GM18909 (cell line): ENCODE data around the gene CACNA2D1.

Source experiments
- ATAC-seq: cut with Tn5 transposase; IDR thresholded peaks from one replicate; pipeline ENCODE4 v1.9.1; 2021; ENCODE audit warnings: mild to moderate bottlenecking; ENCODE audit not compliant: unreplicated experiment, poor library complexity

Gene CACNA2D1

DNA sequence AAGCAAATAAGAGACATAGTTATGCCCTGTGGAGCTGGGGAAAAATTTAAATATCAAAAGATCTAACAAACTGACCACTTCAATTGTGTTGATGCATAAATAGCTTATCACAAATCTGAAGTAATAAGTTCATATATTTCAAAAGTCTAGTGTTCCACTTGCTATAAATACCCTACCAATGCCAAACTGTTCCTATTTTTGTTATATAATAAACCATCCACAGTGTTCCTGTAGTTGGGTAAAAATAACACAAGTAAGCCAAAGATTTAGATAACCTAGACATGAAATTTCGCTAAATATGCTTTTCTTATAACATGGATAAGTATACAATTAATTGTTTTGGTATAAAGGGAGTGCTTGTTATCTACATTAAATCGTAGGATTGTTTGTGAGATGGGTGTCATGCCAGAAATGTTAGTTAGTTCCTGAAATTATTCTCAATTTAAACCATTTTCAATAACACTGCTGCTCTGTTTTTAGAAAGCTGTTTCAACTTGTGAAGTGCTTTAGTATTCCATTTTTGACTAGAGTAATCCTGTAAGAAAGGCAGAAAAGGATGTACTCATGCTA, 85.5 kb downstream of the CACNA2D1 start:
- no peak for ATAC-seq

- ATAC-seq, result no peak
Measured at GRCh38 chr7:82348251-82348650, 95.3 kb downstream of the CACNA2D1 start.

DNA sequence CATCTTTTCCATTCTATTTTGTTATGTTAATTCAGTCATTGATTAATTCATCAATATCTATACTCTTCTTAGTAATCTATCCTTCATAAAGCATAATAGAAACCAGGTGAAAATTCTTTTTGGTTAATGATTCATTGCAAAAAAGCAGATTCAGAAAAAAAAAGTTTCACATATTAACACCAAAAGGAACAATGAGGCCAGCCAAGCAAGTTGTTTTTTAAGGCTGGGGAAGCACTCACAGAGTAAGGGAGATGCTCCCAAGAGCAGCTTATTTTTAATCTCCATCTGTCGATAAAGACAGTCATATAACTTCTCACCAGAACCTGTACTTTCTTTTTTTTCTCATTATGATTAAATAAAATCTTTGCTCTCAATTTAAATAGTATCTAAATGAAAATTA, 95.8 kb downstream of the CACNA2D1 start:
- ATAC-seq, result no peak

GRCh38 chr7:82345886-82346285, 97.7 kb downstream of the CACNA2D1 start:
- no peak for ATAC-seq

GRCh38 chr7:82343716-82344115, 99.9 kb downstream of the CACNA2D1 start:
- no peak for ATAC-seq

DNA sequence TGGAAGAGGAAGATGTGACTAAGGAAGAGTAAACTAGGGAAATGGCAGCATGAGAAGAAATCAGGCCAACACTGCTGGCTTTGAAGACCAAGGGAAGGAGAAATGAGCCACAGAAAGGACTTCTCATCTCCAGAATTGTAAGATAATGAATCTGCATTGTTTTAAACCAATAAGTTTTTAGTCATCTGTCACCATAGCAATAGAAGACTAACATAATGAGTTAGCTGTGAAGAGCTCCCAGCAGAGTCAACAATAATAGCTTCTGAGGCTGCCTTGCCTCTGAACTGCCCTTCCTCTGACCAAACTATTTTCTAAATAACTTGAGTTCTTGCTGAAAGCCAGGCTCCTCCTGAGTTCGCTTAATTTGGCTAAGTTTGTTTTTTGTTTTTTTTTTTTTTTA, 103.6 kb downstream of the CACNA2D1 start:
- ATAC-seq, result no peak

DNA sequence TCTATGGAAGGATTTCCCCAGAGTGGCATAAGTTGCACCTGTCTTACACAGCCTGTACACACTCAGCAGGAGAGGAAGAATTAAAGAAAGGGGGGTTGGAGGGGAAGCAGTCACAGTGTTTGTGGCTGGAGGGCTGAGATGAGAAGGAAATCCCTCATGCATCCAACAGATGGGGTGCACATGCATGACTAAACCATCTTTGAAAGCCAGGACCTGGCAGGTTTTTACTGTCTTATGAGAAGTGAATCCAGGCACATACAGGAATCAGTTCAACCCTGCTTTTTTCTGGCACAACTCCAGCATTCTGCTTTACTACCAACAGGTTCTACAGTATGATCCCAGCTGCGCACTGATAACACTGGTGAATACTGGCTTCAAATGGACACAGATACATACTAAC, 107.7 kb downstream of the CACNA2D1 start:
- no peak for ATAC-seq

DNA sequence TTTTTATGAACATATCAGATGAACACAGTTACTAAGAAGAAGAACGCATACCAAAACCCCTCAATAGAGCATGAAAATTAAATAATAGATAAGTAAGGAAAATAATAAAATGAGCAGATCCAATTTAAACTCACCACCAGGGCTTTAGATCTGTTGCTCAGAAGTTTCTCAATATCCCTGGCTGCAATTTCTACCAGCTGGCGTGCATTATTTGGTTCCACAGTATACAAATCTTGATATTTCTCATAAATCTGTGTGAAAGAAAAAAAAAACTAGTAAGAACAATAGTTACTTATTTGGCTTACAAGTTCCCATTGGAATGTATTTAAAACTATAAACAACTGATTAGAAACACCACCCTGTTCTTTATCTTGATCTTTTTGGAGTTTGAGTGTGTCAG, 108.6 kb downstream of the CACNA2D1 start:
- no peak for ATAC-seq

DNA sequence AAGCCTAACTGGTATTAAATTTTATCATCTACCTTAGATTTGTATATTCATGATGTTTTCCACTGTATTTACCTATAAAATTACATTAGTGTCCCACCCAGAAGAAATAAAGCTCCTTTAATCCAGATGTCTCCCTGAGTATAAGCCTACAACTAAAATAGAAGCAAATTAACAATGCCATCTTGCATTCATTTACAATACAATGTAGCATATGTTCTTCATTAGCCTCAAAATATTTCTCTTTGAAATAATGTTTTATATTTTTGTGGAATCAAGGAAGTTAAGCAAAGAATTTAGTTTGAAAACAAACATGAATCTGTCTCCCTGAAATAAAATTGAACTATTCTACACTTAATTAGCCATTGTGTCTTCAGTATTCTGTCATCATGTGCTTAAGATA, 112.3 kb downstream of the CACNA2D1 start:
- no peak for ATAC-seq

GRCh38 chr7:82330706-82331215, 112.8 kb downstream of the CACNA2D1 start:
- ATAC-seq, result no peak

GRCh38 chr7:82327898-82328297, 115.7 kb downstream of the CACNA2D1 start:
- ATAC-seq, result no peak

DNA sequence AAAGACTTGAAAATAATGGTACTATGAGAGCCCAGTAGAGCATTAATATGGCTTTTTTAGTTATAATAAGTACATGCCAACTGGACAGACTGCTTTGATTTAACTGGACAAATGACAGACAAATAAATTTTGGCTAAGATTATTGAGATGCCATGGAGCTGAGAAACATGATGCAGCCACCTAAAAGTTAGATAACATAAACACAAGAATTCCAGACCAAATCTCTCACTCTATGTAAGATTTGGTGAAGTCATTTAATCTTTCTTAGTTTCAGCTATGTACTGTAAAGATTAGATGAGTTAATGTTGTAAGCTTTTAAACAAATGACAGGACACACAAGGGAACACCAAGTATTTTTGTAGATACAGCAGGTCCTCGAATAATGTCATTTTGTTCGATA, 118.2 kb downstream of the CACNA2D1 start:
- no peak for ATAC-seq

DNA sequence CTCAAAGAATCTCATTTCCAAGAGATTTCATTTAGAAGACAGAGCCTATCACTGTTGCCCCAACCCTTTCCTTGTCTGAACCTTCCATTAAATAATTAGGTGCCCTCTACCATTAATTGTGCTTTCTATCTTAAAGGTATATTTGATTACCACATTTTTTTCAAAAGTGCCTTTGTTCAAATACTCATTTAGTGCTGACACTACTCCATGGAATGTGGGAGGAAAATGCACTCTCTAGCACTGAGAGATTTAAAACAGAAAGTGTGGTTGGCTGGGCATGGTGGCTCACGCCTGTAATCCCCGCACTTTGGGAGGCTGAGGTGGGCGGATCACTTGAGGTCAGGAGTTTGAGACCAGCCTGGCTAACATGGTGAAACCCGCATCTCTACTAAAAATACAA, 119.8 kb downstream of the CACNA2D1 start:
- no peak for ATAC-seq

DNA sequence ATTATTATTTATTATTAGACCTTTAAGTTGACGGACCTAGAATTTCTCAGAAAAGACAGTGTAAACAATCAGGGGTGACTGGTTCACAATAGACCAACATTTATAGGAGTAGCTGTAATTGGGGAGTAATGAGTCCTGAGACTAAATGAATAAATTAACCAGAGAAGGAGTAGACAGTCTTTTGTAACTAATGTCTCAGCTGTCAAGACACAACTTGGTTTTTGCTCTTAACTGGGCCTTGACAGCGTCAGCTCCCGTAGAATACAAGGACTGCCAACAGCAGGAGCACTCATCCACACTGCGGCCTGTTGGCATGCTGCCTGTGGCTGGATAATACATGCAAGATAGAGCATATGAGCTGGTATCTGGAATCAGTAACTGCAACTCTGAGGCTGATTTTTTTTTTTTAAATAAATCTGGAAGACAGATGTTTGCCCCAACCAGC, 123.9 kb downstream of the CACNA2D1 start:
- no peak for ATAC-seq

DNA sequence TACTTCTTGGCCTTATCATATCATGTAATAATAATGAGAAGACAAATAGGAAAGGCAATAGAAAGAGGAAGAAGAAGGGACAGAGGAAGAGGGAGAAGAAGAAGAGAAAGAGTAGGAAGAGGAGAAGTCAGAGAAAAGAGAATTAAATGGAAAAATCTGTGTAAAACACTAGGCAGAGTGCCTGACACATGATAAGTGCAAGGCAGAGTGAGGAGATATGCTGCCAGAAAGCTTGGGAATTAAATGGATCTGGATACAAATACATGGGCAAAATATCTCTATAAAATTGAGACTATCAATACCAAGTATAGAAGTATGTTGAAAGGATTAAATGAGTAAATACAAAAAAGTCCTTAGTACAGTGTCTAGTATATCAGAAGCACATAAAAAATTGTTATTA, 124.8 kb downstream of the CACNA2D1 start:
- no peak for ATAC-seq

GRCh38 chr7:82317760-82318159, 125.8 kb downstream of the CACNA2D1 start:
- ATAC-seq, result no peak

- ATAC-seq, result no peak
Measured at GRCh38 chr7:82317257-82317721, 126.3 kb downstream of the CACNA2D1 start.

- no peak for ATAC-seq
Measured at GRCh38 chr7:82313269-82313668, 130.3 kb downstream of the CACNA2D1 start.

GRCh38 chr7:82312646-82313045, 130.9 kb downstream of the CACNA2D1 start:
- ATAC-seq, result no peak

DNA sequence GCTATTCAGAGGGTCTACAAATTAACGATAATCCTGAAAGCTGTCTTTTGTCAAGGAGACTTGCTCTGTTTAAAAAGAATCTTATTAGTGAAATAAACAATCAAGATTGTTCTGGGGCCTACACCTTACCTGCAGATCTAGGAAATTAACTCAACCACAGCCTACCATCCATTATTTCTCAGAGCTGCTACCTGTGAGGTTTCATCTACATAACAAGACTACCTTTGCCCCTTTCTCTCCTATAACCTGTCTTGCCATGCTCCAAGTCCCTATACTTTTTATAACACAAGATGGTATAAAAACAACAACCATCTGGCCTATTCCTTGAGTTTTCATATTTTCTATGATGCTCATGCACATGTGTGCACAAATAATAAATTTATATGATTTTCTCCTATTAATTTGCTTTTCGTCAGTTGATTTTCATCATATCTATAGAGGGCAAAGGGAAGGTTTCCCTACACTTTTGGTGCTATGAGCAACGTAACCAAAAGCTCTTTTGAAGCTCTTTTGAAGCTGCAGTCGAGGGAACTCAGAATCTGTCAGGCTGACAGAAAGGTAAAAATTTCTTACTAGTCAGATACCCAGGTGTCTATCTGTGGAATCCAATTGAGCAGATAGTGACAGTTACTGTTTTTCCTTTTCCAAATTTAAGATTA, 138.1 kb downstream of the CACNA2D1 start:
- ATAC-seq, result no peak

DNA sequence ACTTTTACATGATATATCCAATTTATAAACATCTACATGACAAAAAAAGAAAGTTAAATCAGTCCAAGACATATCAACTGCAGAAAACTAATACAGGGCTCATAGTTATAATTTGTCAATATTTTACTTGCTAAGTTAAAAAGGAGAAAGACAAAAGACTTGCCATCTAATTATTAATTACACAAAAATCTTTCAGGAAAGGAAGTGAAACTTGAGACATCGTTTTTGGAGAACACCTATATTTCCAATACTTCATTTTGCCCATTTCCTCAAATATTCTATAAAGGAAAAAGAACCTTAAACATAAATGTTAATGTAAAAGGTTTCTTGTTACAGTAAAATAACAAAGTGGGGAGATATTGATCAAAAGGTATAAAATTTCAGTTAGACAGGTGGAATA, 148.7 kb downstream of the CACNA2D1 start:
- ATAC-seq, result no peak

DNA sequence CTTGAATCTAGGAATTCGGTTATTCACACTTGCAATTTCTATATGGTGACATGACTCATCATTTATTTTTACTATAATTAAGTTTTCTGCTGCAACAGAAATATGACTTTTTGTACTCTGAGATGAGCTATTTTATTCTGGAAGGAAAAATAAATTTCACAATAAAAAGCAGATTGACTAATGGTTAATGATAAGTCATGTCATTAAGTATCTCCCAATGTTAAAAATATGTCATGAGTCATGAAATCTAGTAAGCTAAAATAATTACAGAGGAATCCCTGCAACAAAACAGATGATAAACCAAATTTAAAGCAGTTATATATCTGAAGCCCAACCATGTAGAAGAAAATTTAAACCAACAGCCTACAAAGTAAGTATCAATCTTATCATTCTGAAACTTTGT, 149.2 kb downstream of the CACNA2D1 start:
- ATAC-seq, result no peak
